ENCODE results near the gene DGKI.

DNA sequence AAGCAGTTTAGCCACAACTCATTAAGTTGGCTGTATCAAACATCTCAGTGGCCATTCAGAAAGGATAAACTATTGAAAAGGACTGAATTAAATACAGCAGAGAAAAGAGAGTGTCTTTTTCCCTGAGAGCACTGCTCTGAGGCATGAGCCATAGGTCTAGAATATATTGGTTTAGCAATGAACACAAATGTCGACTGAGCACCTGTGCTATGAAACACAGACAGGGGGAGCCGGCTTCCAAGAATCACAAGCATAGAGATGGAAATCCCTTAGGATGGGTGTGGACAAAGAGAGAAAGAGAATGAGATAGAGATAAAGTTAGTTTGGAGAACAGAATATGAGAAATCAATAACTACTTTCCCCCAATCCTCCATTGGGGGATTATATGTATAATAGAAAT is 54.8 kb downstream of the DGKI start:
- TF ChIP-seq CTCF (IDR thresholded peaks at IDR 0.05 in 4 of 5, conservative IDR thresholded peaks at IDR 0.05 in 1 of 5), result no peak
- no peak for TF ChIP-seq POLR2A (IDR thresholded peaks at IDR 0.05)
